LNCaP clone FGC (cell line): ENCODE data around the gene HNF1A.

ENCODE experiments used
- DNase-seq: peaks from one replicate; pipeline ENCODE4 v3.0.0-alpha.2; 2011; ENCODE audit warnings: low read depth
- H3K4me3 ChIP-seq: 2 replicates; pipeline ENCODE4 v1.5.1; 2011; ENCODE audit warnings: mild to moderate bottlenecking, low read depth, low read length, control low read depth
- CTCF ChIP-seq: IDR thresholded peaks from 2 replicates; pipeline ENCODE4 v1.5.1; 2012; ENCODE audit warnings: mild to moderate bottlenecking; ENCODE audit not compliant: control insufficient read depth, insufficient read depth; ENCODE audit errors: extremely low read depth

The HNF1A gene

DNA sequence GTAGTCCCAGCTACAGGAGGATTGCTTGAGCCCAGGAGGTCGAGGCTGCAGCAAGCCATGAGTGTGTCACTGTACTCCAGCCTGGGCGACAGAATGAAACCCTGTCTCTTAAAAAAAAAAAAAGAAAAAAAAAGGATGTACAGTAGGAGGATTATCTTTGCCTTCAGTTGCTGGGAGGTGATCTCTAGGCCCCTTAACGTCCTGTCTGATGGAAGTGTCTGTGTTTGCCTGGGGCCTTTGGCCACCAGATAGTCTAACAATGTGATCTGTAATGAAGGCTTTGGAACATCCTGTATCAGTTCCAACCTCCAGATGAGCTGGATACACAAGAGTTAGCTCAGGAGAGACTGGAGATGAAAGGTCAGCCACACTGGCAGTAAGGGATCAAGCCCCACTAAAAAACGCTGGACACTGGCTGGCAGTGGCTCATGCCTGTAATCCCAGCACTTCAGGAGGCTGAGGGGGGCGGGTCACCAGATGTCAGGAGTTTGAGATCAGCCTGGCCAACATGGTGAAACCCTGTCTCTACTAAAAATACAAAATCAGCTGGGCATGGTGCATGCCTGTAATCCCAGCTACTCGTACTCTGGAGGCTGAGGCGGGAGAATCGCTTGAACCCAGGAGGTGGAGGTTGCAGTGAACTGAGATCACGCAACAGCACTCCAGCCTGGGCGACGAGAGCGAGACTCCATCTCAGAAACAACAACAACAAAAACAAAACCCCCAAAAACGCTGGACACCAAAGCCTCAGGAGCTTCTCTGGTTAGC is 19.0 kb upstream of the HNF1A start:
- no peak for DNase-seq
- TF ChIP-seq CTCF, result no peak
- H3K4me3 ChIP-seq, result no peak overlapping the region

GRCh38 chr12:120960657-120961056 is 17.7 kb upstream of the HNF1A start:
- DNase-seq, result no peak
- no peak overlapping the region for H3K4me3 ChIP-seq
- no peak for TF ChIP-seq CTCF

- DNase-seq, result no peak
- TF ChIP-seq CTCF, result no peak
These were observed 16.5 kb upstream of the HNF1A start for GRCh38 chr12:120961604-120962531.

DNA sequence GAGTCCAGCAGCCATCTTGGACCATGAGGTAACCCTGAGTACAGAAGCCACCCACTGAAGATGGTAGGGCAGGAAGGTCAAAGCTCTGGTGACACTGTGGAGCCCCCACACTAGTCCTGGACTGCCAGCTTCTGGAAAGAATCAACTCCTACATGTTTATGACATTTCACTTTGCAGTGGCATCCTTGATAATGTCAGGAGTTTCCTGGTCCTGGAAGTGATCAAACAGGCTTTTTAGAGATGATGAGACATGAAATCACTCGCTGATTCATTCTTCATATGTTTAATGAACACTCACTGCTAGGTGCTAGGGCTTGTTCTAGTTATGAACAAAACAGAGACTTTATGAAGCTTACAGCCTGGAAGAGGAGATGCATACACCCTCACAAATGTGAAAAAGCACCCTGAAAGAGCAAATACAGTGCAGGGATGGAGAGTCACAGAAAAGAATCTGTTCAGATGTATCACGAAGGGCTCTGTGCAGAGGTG is 15.8 kb upstream of the HNF1A start:
- TF ChIP-seq CTCF, result no peak
- no peak for DNase-seq
- H3K4me3 ChIP-seq, result no peak overlapping the region

More at GRCh38 chr12:120961604-120962531, 16.5 kb upstream of the HNF1A start:
- H3K4me3 ChIP-seq, result no peak overlapping the region

DNA sequence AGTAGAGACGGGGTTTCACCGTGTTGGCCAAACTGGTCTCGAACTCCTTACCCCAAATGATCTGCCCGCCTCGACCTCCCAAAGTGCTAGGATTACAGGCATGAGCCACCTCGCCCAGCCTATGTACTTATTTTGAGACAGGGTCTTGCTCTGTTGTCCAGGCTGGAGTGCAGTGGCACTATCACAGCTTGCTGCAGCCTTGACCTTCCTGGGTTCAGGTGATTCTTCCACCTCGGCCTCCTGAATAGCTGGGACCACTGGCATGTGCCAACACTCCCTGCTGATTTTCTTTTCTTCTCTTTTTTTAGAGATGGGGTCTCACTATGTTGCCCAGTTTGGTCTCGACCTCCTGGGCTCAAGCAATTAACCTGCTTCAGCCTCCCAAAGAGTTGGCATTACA is 14.0 kb upstream of the HNF1A start:
- no peak for TF ChIP-seq CTCF
- DNase-seq, result no peak
- no peak overlapping the region for H3K4me3 ChIP-seq

DNA sequence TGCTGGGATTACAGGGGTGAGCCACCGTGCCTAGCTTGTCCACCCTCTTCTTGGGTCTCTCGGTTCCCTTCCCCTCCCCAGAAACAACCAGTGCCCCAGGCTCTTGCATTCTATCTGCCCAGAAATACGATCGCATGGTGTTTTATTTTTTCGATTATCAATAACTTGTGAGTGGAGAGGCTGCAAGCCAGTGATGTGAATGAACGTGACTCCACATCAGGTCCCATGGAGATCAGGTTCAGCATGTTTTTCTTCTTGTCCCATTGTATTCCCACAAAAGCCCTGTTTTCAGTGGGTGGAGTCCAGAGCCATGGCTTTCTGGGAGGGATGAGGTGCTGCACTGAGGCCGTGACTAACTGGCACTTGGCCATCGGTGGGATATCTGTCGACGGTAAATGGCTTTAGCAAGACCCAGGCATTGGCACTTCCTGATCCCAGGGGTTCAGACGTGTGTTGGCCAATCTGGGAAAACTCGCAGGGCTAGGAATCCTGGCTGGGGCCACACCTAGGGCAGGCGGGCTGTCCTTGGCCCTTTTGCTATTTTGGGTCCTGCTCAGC is 12.7 kb upstream of the HNF1A start:
- no peak for DNase-seq
- H3K4me3 ChIP-seq, result no peak overlapping the region
- no peak for TF ChIP-seq CTCF
